ENCODE results near the gene SHC4.

- TF ChIP-seq, protein P1, sequence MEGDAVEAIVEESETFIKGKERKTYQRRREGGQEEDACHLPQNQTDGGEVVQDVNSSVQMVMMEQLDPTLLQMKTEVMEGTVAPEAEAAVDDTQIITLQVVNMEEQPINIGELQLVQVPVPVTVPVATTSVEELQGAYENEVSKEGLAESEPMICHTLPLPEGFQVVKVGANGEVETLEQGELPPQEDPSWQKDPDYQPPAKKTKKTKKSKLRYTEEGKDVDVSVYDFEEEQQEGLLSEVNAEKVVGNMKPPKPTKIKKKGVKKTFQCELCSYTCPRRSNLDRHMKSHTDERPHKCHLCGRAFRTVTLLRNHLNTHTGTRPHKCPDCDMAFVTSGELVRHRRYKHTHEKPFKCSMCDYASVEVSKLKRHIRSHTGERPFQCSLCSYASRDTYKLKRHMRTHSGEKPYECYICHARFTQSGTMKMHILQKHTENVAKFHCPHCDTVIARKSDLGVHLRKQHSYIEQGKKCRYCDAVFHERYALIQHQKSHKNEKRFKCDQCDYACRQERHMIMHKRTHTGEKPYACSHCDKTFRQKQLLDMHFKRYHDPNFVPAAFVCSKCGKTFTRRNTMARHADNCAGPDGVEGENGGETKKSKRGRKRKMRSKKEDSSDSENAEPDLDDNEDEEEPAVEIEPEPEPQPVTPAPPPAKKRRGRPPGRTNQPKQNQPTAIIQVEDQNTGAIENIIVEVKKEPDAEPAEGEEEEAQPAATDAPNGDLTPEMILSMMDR (conservative IDR thresholded peaks at IDR 0.05; ENCODE audit: low read length), result no peak
- TF ChIP-seq EZH2phosphoT487 (IDR thresholded peaks at IDR 0.05; ENCODE audit: borderline replicate concordance, low read depth, low read length), result no peak
Measured at GRCh38 chr15:48784756-48785155, 179.0 kb downstream of the SHC4 start.

Data from OCI-LY7 (cell line).